Mesodermal cell (in vitro differentiated cells): Measurements from ENCODE around the gene CDC45.

Experiments used
- H3K27ac ChIP-seq: 2 replicates; pipeline ENCODE4 v1.7.0; 2013; ENCODE audit warnings: mild to moderate bottlenecking, low read depth, low read length, moderate library complexity; ENCODE audit not compliant: severe bottlenecking
- H3K36me3 ChIP-seq: 2 replicates; pipeline ENCODE4 v1.7.1; 2013; ENCODE audit warnings: mild to moderate bottlenecking, low read length, moderate library complexity; ENCODE audit not compliant: control insufficient read depth, insufficient read depth
- H3K4me1 ChIP-seq: one replicate; pipeline ENCODE4 v1.7.1; 2013; ENCODE audit warnings: mild to moderate bottlenecking, low read length; ENCODE audit not compliant: insufficient read depth, control insufficient read depth, poor library complexity, severe bottlenecking
- H3K4me3 ChIP-seq: 2 replicates; pipeline ENCODE4 v1.7.0; 2013; ENCODE audit warnings: low read length, control low read depth, mild to moderate bottlenecking; ENCODE audit not compliant: insufficient read depth, poor library complexity, severe bottlenecking; ENCODE audit errors: extremely low read depth
- H3K9me3 ChIP-seq: 2 replicates; pipeline ENCODE4 v1.7.1; 2013; ENCODE audit warnings: mild to moderate bottlenecking, low read length, moderate library complexity; ENCODE audit not compliant: control insufficient read depth
- WGBS, 2 experiments: methylation state at CpG; one replicate each; pipeline ENCODE4 v1.1.5; 2013; ENCODE audit warnings: missing lambda C conversion rate in 2 of 2; ENCODE audit not compliant: insufficient coverage in 2 of 2; 5-methylcytosine and 5-hydroxymethylcytosine counted together

Gene CDC45

GRCh38 chr22:19450363-19451175 is 29.2 kb upstream of the CDC45 start:
- Histone ChIP-seq H3K4me1 (peaks cover 2% of the 10 kb centered on the region), H3K27ac (no peak overlapping the region), H3K9me3 (no peaks in the 10 kb centered on the region), H3K36me3 (peaks cover 75% of the 10 kb centered on the region), H3K4me3 (no peak overlapping the region)
- 90 to 93% methylated on average over 5 of the region's 8 CpGs for WGBS, 2 experiments

- H3K4me1 ChIP-seq, result peaks cover 8% of the 10 kb centered on the region
- no peak overlapping the region for H3K4me3 ChIP-seq
- no peaks in the 10 kb centered on the region for H3K9me3 ChIP-seq
- H3K36me3 ChIP-seq, result peaks cover 80% of the 10 kb centered on the region
- no peak overlapping the region for H3K27ac ChIP-seq
- WGBS, 2 experiments, result 92 to 100% methylated on average over 2 to 4 of the region's 4 CpGs
These were observed 28.1 kb upstream of the CDC45 start for GRCh38 chr22:19451570-19451969.

GRCh38 chr22:19453718-19454117 is 26.0 kb upstream of the CDC45 start:
- H3K4me3 ChIP-seq, result no peak overlapping the region
- peaks cover 8% of the 10 kb centered on the region for H3K4me1 ChIP-seq
- 90 to 94% methylated on average over 4 to 5 of the region's 5 CpGs for WGBS, 2 experiments
- H3K36me3 ChIP-seq, result peaks cover 97% of the 10 kb centered on the region
- no peak overlapping the region for H3K27ac ChIP-seq
- no peaks in the 10 kb centered on the region for H3K9me3 ChIP-seq

DNA sequence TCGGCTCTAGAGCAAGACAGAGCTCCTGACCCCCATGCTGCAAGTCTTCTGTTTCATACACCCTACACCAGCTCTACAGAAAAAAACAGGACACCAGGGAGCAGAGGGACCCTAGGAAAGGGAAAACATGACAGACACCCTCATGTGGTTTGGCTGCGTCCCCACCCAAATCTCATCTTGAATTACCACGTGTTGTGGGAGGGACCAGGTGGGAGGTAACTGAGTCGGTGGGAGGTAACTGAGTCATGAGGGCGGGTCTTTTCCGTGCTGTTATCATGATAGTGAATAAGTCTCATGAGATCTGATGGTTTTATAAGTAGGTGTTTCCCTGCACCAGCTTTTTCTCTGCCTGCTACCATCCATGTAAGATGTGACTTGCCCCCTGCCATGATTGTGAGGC is 25.6 kb upstream of the CDC45 start:
- peaks cover 95% of the 10 kb centered on the region for H3K36me3 ChIP-seq
- no peak overlapping the region for H3K4me3 ChIP-seq
- H3K27ac ChIP-seq, result no peak overlapping the region
- WGBS, 2 experiments, result 94 to 100% methylated on average over 2 to 6 of the region's 6 CpGs
- H3K4me1 ChIP-seq, result peaks cover 8% of the 10 kb centered on the region
- no peaks in the 10 kb centered on the region for H3K9me3 ChIP-seq

DNA sequence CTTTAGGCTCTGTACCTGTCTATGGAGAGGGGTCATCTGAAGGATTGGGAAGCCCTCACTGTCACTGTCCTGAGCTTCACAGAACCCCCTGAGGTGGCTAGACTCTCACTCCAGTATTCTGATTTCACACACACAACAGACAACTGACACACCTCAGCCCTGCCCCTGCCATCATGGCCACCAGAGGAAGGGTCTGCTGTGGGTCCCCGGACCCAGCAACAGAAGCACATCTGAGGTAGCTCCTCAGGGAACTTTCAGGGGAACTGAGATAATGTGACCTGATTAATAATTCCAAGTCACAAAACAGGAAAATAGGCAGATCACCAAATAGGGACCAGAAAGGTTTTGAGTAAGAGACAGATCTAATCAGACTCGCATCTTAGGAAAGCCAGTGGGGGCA is 24.7 kb upstream of the CDC45 start:
- Histone ChIP-seq H3K36me3 (peaks cover 94% of the 10 kb centered on the region), H3K9me3 (no peaks in the 10 kb centered on the region)
- 89% methylated on average over 1 of the region's 2 CpGs; no CpG with 5 or more reads in 1 of the 2 experiments for WGBS, 2 experiments

GRCh38 chr22:19455585-19456370 is 23.9 kb upstream of the CDC45 start:
- Histone ChIP-seq H3K27ac (no peak overlapping the region), H3K36me3 (peaks cover 94% of the 10 kb centered on the region), H3K4me1 (peaks cover 8% of the 10 kb centered on the region), H3K9me3 (no peaks in the 10 kb centered on the region), H3K4me3 (no peak overlapping the region)
- WGBS, 2 experiments, result 89 to 97% methylated on average over 3 to 4 of the region's 4 CpGs

More for the DNA sequence above, 24.7 kb upstream of the CDC45 start:
- H3K27ac ChIP-seq, result no peak overlapping the region
- H3K4me1 ChIP-seq, result peaks cover 8% of the 10 kb centered on the region
- H3K4me3 ChIP-seq, result no peak overlapping the region

- Histone ChIP-seq H3K4me3 (no peak overlapping the region), H3K36me3 (peaks cover 95% of the 10 kb centered on the region), H3K4me1 (peaks cover 8% of the 10 kb centered on the region), H3K9me3 (no peaks in the 10 kb centered on the region), H3K27ac (no peak overlapping the region)
- 95 to 98% methylated on average over 5 to 7 of the region's 10 CpGs for WGBS, 2 experiments
These were observed 23.2 kb upstream of the CDC45 start for GRCh38 chr22:19456541-19456940.

DNA sequence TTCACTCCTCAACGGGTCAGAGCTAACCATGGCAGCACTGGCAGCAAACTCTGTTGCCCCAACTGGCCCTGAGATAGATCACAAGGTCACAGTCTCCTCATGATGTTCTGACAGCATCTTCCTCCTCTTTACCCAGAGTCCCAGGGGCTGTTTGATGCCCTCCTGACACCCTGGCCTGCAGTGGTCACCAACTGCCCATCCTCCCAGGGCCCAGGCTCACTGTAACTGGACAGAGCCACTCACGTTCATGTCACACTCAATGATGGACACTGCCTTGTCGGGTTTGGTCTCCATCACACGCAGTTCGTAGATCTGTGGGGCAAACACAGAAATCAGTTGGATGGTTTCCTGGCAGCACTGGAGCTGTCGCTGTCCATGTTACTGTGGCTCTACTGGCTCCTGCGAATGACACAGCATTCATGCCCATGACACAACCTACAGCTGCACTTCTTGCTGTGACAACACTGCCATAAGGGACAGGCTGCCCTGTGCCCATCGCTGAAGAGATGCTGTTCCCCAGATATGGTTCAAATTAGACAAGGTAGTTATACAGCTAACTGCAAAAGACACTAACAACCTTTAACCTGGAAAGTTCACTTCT is 21.8 kb upstream of the CDC45 start:
- H3K27ac ChIP-seq, result no peak overlapping the region
- H3K4me1 ChIP-seq, result peaks cover 8% of the 10 kb centered on the region
- WGBS, 2 experiments, result 97 to 99% methylated on average over 8 of the region's 8 CpGs
- no peaks in the 10 kb centered on the region for H3K9me3 ChIP-seq
- H3K36me3 ChIP-seq, result peaks cover 88% of the 10 kb centered on the region
- H3K4me3 ChIP-seq, result no peak overlapping the region

DNA sequence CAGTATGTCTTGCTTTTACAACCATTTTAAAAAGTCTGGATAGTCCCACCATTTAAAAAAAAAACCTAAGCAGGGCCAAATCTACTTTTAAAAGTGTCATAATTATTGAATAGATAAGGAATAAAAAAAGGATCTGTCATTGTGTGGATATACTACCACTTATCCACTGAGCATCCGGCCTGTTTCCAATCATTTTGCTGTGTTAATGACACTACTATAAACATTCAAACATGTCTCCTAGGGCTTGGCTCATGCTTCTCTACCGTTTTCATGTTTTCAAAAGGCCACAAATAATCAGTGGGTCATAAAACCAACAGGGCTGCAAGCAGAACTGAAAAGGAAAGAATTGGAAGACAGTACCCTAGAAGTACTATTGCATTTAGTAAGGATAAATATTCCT is 19.7 kb upstream of the CDC45 start:
- H3K4me1 ChIP-seq, result peaks cover 16% of the 10 kb centered on the region
- no peaks in the 10 kb centered on the region for H3K9me3 ChIP-seq
- H3K27ac ChIP-seq, result no peak overlapping the region
- peaks cover 79% of the 10 kb centered on the region for H3K36me3 ChIP-seq
- WGBS, 2 experiments, result 100% methylated on average over 1 of the region's 2 CpGs; no CpG with 5 or more reads in 1 of the 2 experiments
- H3K4me3 ChIP-seq, result no peak overlapping the region

- Histone ChIP-seq H3K4me3 (no peak overlapping the region), H3K9me3 (no peaks in the 10 kb centered on the region), H3K27ac (no peak overlapping the region), H3K4me1 (peaks cover 9% of the 10 kb centered on the region), H3K36me3 (peaks cover 78% of the 10 kb centered on the region)
- no CpG with 5 or more reads among the region's 1 CpG for WGBS, 2 experiments
These were observed 18.2 kb upstream of the CDC45 start for GRCh38 chr22:19461506-19461905.
